Large intestine (tissue), 3 donors: ENCODE data around the gene PRPF4. TPM values are rescaled to one million over a fixed set of nuclear protein-coding genes. Genes with fewer than 3 reads are reported as not detected.
"Not testable (repeated sequence)": the region's sequence is repeated elsewhere in the genome, so short reads cannot be mapped to it uniquely, and the experiment has no call there.

Source experiments
- DNase-seq, 2 donors: peaks; one replicate each; pipeline versions ENCODE4 v3.0.0 to v3.0.0-alpha.2; 2013
- H3K27ac ChIP-seq: one replicate; pipeline ENCODE4 v1.5.1; 2013; ENCODE audit warnings: low read length
- H3K27me3 ChIP-seq: 2 replicates; pipeline ENCODE4 v1.6.1; 2013; ENCODE audit warnings: low read length; ENCODE audit not compliant: control insufficient read depth, insufficient read depth
- H3K36me3 ChIP-seq: 2 replicates; pipeline ENCODE4 v1.6.1; 2013; ENCODE audit warnings: low read length; ENCODE audit not compliant: control insufficient read depth, insufficient read depth
- H3K4me1 ChIP-seq: one replicate; pipeline ENCODE4 v1.6.1; 2013; ENCODE audit warnings: low read length; ENCODE audit not compliant: control insufficient read depth, insufficient read depth
- H3K4me3 ChIP-seq: one replicate; pipeline ENCODE4 v1.5.1; 2013; ENCODE audit warnings: low read length
- H3K9me3 ChIP-seq: one replicate; pipeline ENCODE4 v1.6.1; 2013; ENCODE audit warnings: mild to moderate bottlenecking, low read depth, low read length, moderate library complexity; ENCODE audit not compliant: control insufficient read depth
- WGBS: methylation state at CpG from one replicate; pipeline ENCODE4 v1.1.5; 2013; ENCODE audit warnings: low lambda C conversion rate; ENCODE audit not compliant: insufficient coverage; 5-methylcytosine and 5-hydroxymethylcytosine counted together
- polyA plus RNA-seq: library from polyadenylated mRNA; unstranded; fragments of 120-200 nt; gene quantifications from one replicate; pipeline ENCODE4 v1.2.1, GENCODE V29; 2013

PRPF4 gene
- polyA plus RNA-seq, 1 donor = 22.8 TPM

- DNase-seq, H3K27ac ChIP-seq, H3K9me3 ChIP-seq, H3K4me1 ChIP-seq, H3K4me3 ChIP-seq, H3K27me3 ChIP-seq: not testable (repeated sequence)
- no CpG with 5 or more reads among the region's 8 CpGs for WGBS
- peaks cover 22% of the 10 kb centered on the region for H3K36me3 ChIP-seq
Observed at GRCh38 chr9:113296247-113296646, 20.8 kb downstream of the PRPF4 start.

GRCh38 chr9:113296796-113297558 is 21.5 kb downstream of the PRPF4 start:
- no peak overlapping the region for H3K4me3 ChIP-seq
- WGBS = no CpG with 5 or more reads among the region's 9 CpGs

DNA sequence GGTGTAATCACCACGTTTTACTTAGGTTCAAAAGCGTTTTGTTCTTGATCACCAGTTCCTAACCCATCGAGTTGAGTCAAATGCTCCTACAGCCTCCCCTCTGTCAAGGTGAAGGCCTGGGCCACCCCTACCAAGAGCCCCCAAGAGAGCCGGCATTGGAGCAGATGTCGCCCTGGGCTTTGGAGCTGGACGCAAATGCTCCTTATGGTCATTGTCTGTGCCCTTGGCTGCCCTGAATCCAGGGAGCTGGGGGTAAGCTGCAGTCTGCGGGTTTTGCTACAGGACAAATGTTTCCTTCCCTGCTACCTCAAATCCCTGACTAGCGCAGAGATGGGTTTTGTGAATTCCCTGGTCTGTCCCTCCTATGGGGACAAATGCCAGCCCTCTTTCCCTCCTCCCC is 22.9 kb downstream of the PRPF4 start:
- Histone ChIP-seq H3K36me3 (peaks cover 5% of the 10 kb centered on the region), H3K27ac (no peak overlapping the region), H3K4me1 (peaks cover 5% of the 10 kb centered on the region), H3K27me3 (no peaks in the 10 kb centered on the region), H3K4me3 (no peak overlapping the region), H3K9me3 (peaks cover 4% of the 10 kb centered on the region)
- no peak for DNase-seq
- no CpG with 5 or more reads among the region's 8 CpGs for WGBS

More at GRCh38 chr9:113296796-113297558, 21.5 kb downstream of the PRPF4 start:
- H3K9me3 ChIP-seq = peaks cover 4% of the 10 kb centered on the region
- H3K27me3 ChIP-seq = no peaks in the 10 kb centered on the region
- peaks cover 15% of the 10 kb centered on the region for H3K36me3 ChIP-seq
- no peaks in the 10 kb centered on the region for H3K4me1 ChIP-seq
- no peak overlapping the region for H3K27ac ChIP-seq
- no peak for DNase-seq

- Histone ChIP-seq H3K4me3 (no peak overlapping the region), H3K4me1 (peaks cover 5% of the 10 kb centered on the region), H3K27me3 (no peaks in the 10 kb centered on the region), H3K27ac (no peak overlapping the region), H3K9me3 (peaks cover 4% of the 10 kb centered on the region), H3K36me3 (peaks cover under 1% of the 10 kb centered on the region)
- no peak for DNase-seq
- no CpG with 5 or more reads among the region's 15 CpGs for WGBS
Observed at GRCh38 chr9:113298924-113299770, 23.7 kb downstream of the PRPF4 start.

GRCh38 chr9:113299800-113300292 is 24.4 kb downstream of the PRPF4 start:
- Histone ChIP-seq H3K4me3 (no peak overlapping the region), H3K27ac (no peak overlapping the region), H3K36me3 (no peaks in the 10 kb centered on the region), H3K9me3 (peaks cover 4% of the 10 kb centered on the region), H3K27me3 (no peaks in the 10 kb centered on the region), H3K4me1 (peaks cover 5% of the 10 kb centered on the region)
- 60% methylated on average over 1 of the region's 8 CpGs for WGBS
- peak; percentile 70 to 84 for DNase-seq

DNA sequence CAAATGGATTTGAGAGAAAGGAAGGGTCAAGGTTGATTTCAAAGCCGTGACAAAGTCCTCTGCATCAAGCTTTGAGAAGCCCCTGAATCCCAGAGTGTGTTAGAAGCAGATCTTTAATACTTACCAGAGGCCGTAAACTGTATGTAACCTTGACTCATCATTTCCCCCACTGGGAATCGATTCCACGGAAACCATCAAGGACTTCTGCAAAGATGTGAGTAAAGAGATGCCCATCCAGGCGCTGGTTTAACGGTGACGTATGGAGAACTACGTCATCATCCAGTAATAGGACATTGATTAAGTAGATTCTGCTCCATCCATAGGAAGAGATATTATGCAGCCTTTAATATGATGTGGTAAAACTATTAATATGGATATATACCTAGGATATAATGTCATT is 26.1 kb downstream of the PRPF4 start:
- Histone ChIP-seq H3K27ac (no peak overlapping the region), H3K9me3 (peaks cover 4% of the 10 kb centered on the region), H3K27me3 (no peaks in the 10 kb centered on the region), H3K4me3 (no peak overlapping the region), H3K36me3 (no peaks in the 10 kb centered on the region), H3K4me1 (peaks cover 5% of the 10 kb centered on the region)
- WGBS = no CpG with 5 or more reads among the region's 8 CpGs
- no peak for DNase-seq

DNA sequence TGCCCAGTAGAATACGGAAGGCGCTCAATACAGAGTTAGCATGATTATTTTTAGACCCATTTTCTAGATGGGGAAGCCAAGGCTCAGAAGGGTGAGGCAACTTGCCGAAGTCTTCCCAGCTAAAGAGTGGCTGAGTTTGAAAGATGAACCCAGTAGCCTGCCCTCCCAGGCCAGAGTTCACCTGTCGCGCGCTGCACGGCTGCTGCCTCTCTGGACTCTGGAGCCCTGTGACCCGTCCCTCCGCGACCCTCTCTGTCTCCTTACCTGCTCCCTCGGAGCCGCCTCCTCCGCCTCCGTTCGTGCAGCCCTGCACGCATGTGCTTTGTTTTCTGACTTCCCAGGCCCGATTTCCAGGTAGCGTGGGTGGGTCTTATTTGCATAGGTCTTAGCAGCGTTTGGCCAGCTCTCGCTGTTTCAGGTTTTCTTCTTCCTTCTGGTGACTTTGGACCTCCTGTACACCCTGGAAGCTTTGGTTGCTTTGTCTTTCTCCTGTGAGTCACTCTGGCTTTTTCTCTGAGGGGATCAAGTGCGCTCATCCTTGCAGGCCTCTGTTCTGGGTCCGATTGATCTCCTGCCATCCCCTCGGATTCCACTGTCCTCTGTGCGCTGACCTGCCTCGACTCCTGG is 27.4 kb downstream of the PRPF4 start, which contains the start of gene RNF183:
RNF183 (minus strand) TSS at position 585 of the 627 bp plus-strand sequence. CDS start 5,192 bp downstream, outside the sequence.
- Histone ChIP-seq H3K27me3 (no peaks in the 10 kb centered on the region), H3K4me1 (peaks cover 5% of the 10 kb centered on the region), H3K4me3 (no peak within 1 kb of the TSS), H3K27ac (no peak within 1 kb of the TSS), H3K9me3 (peaks cover under 1% of the 10 kb centered on the region), H3K36me3 (no peaks in the 10 kb centered on the region)
- no CpG with 5 or more reads among the region's 25 CpGs for WGBS
- peak; percentile 57 to 83 for DNase-seq

DNA sequence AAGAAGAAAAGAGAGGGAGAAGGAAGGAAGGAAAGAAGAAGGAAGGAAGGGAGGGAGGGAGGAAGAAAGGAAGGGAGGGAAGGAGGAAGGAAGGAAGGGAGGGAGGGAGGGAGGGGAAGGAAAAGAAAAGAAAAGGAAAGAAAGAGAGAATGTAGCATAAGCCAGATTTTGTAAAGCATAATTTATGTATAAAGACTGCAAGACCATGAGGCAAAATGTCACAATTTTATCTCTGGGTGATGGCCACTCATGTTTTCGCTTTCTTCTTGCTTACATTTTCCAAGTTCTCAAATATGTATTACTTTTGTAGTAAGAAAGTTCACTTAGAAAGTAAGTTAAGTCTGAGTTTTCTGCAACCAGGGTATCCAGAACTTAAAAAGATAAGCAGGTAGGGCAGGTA is 31.1 kb downstream of the PRPF4 start:
- no peak for DNase-seq
- no peaks in the 10 kb centered on the region for H3K36me3 ChIP-seq
- WGBS = 100% methylated on average over 1 of the region's 1 CpG
- H3K27ac ChIP-seq = no peak overlapping the region
- H3K4me1 ChIP-seq = peaks cover 5% of the 10 kb centered on the region
- no peak overlapping the region for H3K4me3 ChIP-seq
- H3K9me3 ChIP-seq = no peaks in the 10 kb centered on the region
- no peaks in the 10 kb centered on the region for H3K27me3 ChIP-seq

GRCh38 chr9:113307396-113307975 is 32.0 kb downstream of the PRPF4 start:
- H3K27me3 ChIP-seq = no peaks in the 10 kb centered on the region

More at GRCh38 chr9:113307396-113307975, 32.0 kb downstream of the PRPF4 start:
- H3K36me3 ChIP-seq = no peaks in the 10 kb centered on the region
- no peak for DNase-seq
- no peak overlapping the region for H3K4me3 ChIP-seq
- H3K4me1 ChIP-seq = peaks cover 2% of the 10 kb centered on the region
- H3K27ac ChIP-seq = no peak overlapping the region
- WGBS = no CpG with 5 or more reads among the region's 8 CpGs
- no peaks in the 10 kb centered on the region for H3K9me3 ChIP-seq
